CD14-positive monocyte (primary cell): ENCODE data around the gene INPPL1. TPM values are rescaled to one million over a fixed set of nuclear protein-coding genes. Genes with fewer than 3 reads are reported as not detected.

Source experiments
- DNase-seq, 3 donors: peaks; one replicate each; pipeline ENCODE4 v3.0.0-alpha.2; 2011 to 2022
- H2AFZ ChIP-seq: 2 replicates; pipeline ENCODE4 v1.6.0; 2012; ENCODE audit warnings: mild to moderate bottlenecking, low read depth, low read length, inconsistent platforms; ENCODE audit not compliant: insufficient read depth, poor library complexity, severe bottlenecking
- H3K27ac ChIP-seq, 2 donors: 1 replicate in 1 of 2; 2 replicates in 1 of 2; pipeline ENCODE4 v1.5.1; 2012 to 2013; ENCODE audit warnings: low read length in 2 of 2, control low read depth in 1 of 2, inconsistent platforms in 1 of 2, low read depth in 1 of 2, mild to moderate bottlenecking in 1 of 2
- H3K27me3 ChIP-seq, 2 donors: one replicate each; pipeline versions ENCODE4 v1.6.0 to v1.6.1; 2011 to 2013; ENCODE audit warnings: low read length in 2 of 2; ENCODE audit not compliant: control insufficient read depth in 2 of 2, insufficient read depth in 2 of 2
- H3K36me3 ChIP-seq, 2 donors: replicated peaks in 1 of 2; 1 replicate in 1 of 2; 2 replicates in 1 of 2; pipeline versions ENCODE4 v1.5.1 to v1.6.1; 2012 to 2013; ENCODE audit warnings: low read length in 2 of 2, control low read depth in 1 of 2, inconsistent platforms in 1 of 2, mild to moderate bottlenecking in 1 of 2; ENCODE audit not compliant: insufficient read depth in 2 of 2, control insufficient read depth in 1 of 2
- H3K4me1 ChIP-seq, 2 donors: 1 replicate in 1 of 2; 2 replicates in 1 of 2; pipeline versions ENCODE4 v1.5.1 to v1.6.1; 2012 to 2013; ENCODE audit warnings: low read length in 2 of 2, control low read depth in 1 of 2, inconsistent platforms in 1 of 2, mild to moderate bottlenecking in 1 of 2, moderate library complexity in 1 of 2; ENCODE audit not compliant: insufficient read depth in 2 of 2, control insufficient read depth in 1 of 2
- H3K4me2 ChIP-seq: replicated peaks from 2 replicates; pipeline ENCODE3; 2012; ENCODE audit warnings: low read length, moderate library complexity, mild to moderate bottlenecking; ENCODE audit not compliant: poor library complexity, severe bottlenecking; ENCODE audit errors: extremely low read depth
- H3K4me3 ChIP-seq, 3 experiments: fragments of 200-600 bp in 1 of 3; sonication (generic) in 1 of 3; replicated peaks in 1 of 3; 1 replicate in 2 of 3; 2 replicates in 1 of 3; pipeline ENCODE4 v1.5.1; 2011 to 2013; ENCODE audit warnings: low read length in 3 of 3, mild to moderate bottlenecking in 3 of 3, control low read depth in 2 of 3, low read depth in 2 of 3, inconsistent platforms in 1 of 3, moderate library complexity in 1 of 3
- H3K79me2 ChIP-seq: 2 replicates; pipeline ENCODE4 v1.6.0; 2012; ENCODE audit warnings: mild to moderate bottlenecking, control low read depth, inconsistent platforms, low read length, moderate library complexity; ENCODE audit not compliant: insufficient read depth
- H3K9ac ChIP-seq: 2 replicates; pipeline ENCODE4 v1.6.0; 2017; ENCODE audit warnings: low read length, mild to moderate bottlenecking; ENCODE audit not compliant: insufficient read depth, poor library complexity, severe bottlenecking
- H3K9me3 ChIP-seq, 2 donors: replicated peaks in 1 of 2; 1 replicate in 1 of 2; 2 replicates in 1 of 2; pipeline versions ENCODE4 v1.5.1 to v1.6.1; 2012 to 2013; ENCODE audit warnings: low read length in 2 of 2, control low read depth in 1 of 2; ENCODE audit not compliant: control insufficient read depth in 1 of 2, insufficient read depth in 1 of 2
- H4K20me1 ChIP-seq: 2 replicates; pipeline ENCODE4 v1.6.0; 2012; ENCODE audit warnings: mild to moderate bottlenecking, low read length, control low read depth, moderate library complexity; ENCODE audit not compliant: insufficient read depth
- H3K27ac Mint-ChIP-seq, 7 donors: one replicate each; pipeline ENCODE4 v1.8.0; 2020; ENCODE audit warnings: mild to moderate bottlenecking in 7 of 7, mixed read lengths in 7 of 7, moderate library complexity in 6 of 7, inconsistent platforms in 2 of 7
- H3K27me3 Mint-ChIP-seq, 3 donors: one replicate each; pipeline ENCODE4 v1.8.0; 2021 to 2022; ENCODE audit warnings: low read depth in 3 of 3, mild to moderate bottlenecking in 3 of 3, mixed read lengths in 3 of 3, moderate library complexity in 3 of 3, inconsistent platforms in 1 of 3
- H3K36me3 Mint-ChIP-seq, 2 donors: one replicate each; pipeline ENCODE4 v1.8.0; 2020; ENCODE audit warnings: mixed read lengths in 2 of 2, inconsistent platforms in 1 of 2, mild to moderate bottlenecking in 1 of 2
- H3K4me1 Mint-ChIP-seq: one replicate; pipeline ENCODE4 v1.8.0; 2020; ENCODE audit warnings: mild to moderate bottlenecking, mixed read lengths
- H3K4me3 Mint-ChIP-seq, 2 donors: one replicate each; pipeline ENCODE4 v1.8.0; 2020; ENCODE audit warnings: mild to moderate bottlenecking in 2 of 2, mixed read lengths in 2 of 2, moderate library complexity in 1 of 2
- H3K9me3 Mint-ChIP-seq, 7 donors: one replicate each; pipeline ENCODE4 v1.8.0; 2020 to 2022; ENCODE audit warnings: mixed read lengths in 7 of 7, mild to moderate bottlenecking in 6 of 7, moderate library complexity in 6 of 7, inconsistent platforms in 2 of 7
- WGBS: methylation state at CpG from one replicate; pipeline ENCODE4 v1.1.5; 2013; ENCODE audit warnings: missing lambda C conversion rate; ENCODE audit not compliant: insufficient coverage; 5-methylcytosine and 5-hydroxymethylcytosine counted together
- intact Hi-C, 2 donors: fragments of 100-400 bp; cut with micrococcal nuclease; formaldehyde crosslinking; loops; one replicate each; pipeline versions ENCODE4 v1.15.0 to v1.15.1; 2023
- polyA plus RNA-seq, 3 donors: library from polyadenylated mRNA; depleted of rRNA in 1 of 3; unstranded in 2 of 3; stranded (reverse) in 1 of 3; fragments of 300-500 nt in 2 of 3; fragments of >200 nt in 1 of 3; fragmentation: Illumina TruSeq in 2 of 3; gene quantifications; 1 replicate in 2 of 3; 2 replicates in 1 of 3; pipeline ENCODE4 v1.2.3, GENCODE V29; 2012 to 2021
- TF ChIP-seq, protein P1 (sequence below): fragments of 200-600 bp; IDR thresholded peaks from one replicate; pipeline ENCODE4 v1.8.0; 2022; ENCODE audit warnings: antibody characterized with exemption, mild to moderate bottlenecking

INPPL1 gene
- polyA plus RNA-seq, 3 donors, result 11.8 to 390 (median 12.6) TPM

DNA sequence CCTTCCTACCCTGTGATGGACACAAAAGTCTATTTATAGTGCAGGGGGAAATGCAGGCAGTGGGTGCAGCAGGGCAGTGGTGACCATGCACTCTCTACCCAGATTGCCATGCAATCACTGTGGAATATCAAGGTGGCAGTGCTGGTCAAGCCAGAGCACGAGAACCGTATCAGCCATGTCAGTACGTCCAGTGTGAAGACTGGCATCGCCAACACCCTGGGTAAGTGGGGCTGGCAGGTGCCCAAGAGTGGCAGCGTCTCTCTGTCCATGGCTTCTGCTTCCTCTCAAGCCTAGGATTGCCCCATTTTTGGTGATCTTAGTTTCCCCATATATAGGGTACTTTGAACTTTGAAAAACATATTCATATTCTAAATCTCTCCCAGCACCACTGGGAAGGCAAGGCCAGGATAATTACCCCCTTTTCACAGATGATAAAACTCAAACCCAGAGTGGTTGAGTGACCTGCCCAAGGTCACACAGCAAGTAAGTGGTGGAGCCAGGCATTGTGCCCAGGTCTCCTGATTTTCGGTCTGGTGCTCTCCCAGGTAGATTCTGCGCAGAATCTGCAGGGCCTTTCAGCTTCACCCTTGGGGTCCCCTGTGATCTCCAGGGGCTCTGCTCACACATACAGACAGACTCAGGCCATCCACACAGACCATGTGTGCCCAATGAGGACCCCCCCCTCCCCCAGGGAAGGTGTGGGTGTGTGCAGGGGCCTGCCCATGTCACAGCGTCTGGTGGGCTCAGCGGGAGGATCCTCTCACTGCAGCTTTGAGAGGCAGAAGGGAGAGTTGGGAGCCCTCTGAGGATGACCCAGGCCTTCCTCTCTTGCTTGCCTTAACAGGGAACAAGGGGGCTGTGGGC, 7.1 kb downstream of the INPPL1 start:
- Mint-ChIP-seq H3K27me3 (peaks cover 0 to 2% (median 1%) of the 10 kb centered on the region in 3 donors), H3K9me3 (no peaks in the 10 kb centered on the region), H3K4me3 (no peak overlapping the region), H3K4me1 (peaks cover 30% of the 10 kb centered on the region), H3K36me3 (peaks cover 89 to 100% of the 10 kb centered on the region in 2 donors), H3K27ac (peak overlapping the region in 3 of 7 donors; percentile 5 to 87 (median 22))
- no peak overlapping the region for H3K4me2 ChIP-seq
- no peak for DNase-seq
- intact Hi-C loops, result no loop called here
- peaks cover 12% of the 10 kb centered on the region for H3K79me2 ChIP-seq
- H3K4me1 ChIP-seq, result peaks cover 2 to 8% of the 10 kb centered on the region in 2 donors
- no peak overlapping the region for H3K4me3 ChIP-seq
- peaks cover 100% of the 10 kb centered on the region for H4K20me1 ChIP-seq
- TF ChIP-seq, protein P1, sequence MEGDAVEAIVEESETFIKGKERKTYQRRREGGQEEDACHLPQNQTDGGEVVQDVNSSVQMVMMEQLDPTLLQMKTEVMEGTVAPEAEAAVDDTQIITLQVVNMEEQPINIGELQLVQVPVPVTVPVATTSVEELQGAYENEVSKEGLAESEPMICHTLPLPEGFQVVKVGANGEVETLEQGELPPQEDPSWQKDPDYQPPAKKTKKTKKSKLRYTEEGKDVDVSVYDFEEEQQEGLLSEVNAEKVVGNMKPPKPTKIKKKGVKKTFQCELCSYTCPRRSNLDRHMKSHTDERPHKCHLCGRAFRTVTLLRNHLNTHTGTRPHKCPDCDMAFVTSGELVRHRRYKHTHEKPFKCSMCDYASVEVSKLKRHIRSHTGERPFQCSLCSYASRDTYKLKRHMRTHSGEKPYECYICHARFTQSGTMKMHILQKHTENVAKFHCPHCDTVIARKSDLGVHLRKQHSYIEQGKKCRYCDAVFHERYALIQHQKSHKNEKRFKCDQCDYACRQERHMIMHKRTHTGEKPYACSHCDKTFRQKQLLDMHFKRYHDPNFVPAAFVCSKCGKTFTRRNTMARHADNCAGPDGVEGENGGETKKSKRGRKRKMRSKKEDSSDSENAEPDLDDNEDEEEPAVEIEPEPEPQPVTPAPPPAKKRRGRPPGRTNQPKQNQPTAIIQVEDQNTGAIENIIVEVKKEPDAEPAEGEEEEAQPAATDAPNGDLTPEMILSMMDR, result no peak
- H2AFZ ChIP-seq, result no peak overlapping the region
- H3K27ac ChIP-seq, result peak overlapping the region in 1 of 2 donors; percentile 31
- 85% methylated on average over 5 of the region's 9 CpGs for WGBS
- H3K9me3 ChIP-seq, result no peaks in the 10 kb centered on the region
- H3K9ac ChIP-seq, result no peak overlapping the region
- H3K36me3 ChIP-seq, result peaks cover 100% of the 10 kb centered on the region in 2 donors
- H3K27me3 ChIP-seq, result no peaks in the 10 kb centered on the region

DNA sequence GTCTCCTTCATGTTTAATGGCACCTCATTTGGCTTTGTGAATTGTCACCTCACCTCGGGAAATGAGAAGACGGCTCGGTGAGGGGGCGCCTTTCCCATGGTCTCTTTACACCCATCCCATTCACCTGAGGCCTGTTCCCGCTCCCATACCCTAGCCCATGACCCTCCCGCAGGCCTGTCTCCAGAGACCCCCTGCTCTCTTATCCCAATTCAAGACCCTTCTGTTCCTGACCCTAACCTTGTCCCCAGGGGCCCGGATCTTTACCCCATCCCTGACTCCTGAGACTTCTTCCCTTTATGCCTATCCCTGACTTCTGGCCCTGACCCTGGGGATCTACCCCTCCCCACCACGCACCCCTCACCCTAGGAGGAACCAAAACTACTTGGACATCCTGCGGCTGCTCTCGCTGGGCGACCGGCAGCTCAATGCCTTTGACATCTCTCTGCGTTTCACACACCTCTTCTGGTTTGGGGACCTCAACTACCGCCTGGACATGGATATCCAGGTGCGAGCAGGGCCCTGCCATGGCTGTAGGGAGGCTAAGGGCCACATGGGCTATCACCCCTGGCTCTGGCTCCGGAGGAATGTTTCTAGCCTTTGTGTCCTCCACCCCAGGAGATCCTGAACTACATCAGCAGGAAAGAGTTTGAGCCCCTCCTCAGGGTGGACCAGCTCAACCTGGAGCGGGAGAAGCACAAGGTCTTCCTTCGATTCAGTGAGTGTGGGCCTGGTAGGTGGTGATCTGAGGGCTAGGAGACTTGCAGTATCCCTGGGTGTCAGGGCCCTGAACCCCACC, 7.9 kb downstream of the INPPL1 start:
- H4K20me1 ChIP-seq, result peaks cover 100% of the 10 kb centered on the region

More for the DNA sequence above, 7.9 kb downstream of the INPPL1 start:
- Mint-ChIP-seq H3K27ac (peak overlapping the region in 2 of 7 donors; percentile 55 to 87), H3K27me3 (peaks cover 2 to 4% (median 4%) of the 10 kb centered on the region in 3 donors), H3K4me1 (peaks cover 26% of the 10 kb centered on the region), H3K9me3 (no peaks in the 10 kb centered on the region), H3K4me3 (no peak overlapping the region), H3K36me3 (peaks cover 91 to 100% of the 10 kb centered on the region in 2 donors)
- H3K27ac ChIP-seq, result no peak overlapping the region
- DNase-seq, result no peak
- no peak overlapping the region for H3K9ac ChIP-seq
- H3K4me3 ChIP-seq, result no peak overlapping the region
- no peak overlapping the region for H2AFZ ChIP-seq
- 86% methylated on average over 16 of the region's 18 CpGs for WGBS
- intact Hi-C loops, result no loop called here
- peaks cover 100% of the 10 kb centered on the region in 2 donors for H3K36me3 ChIP-seq
- no peaks in the 10 kb centered on the region for H3K4me1 ChIP-seq
- H3K4me2 ChIP-seq, result no peak overlapping the region
- no peaks in the 10 kb centered on the region for H3K27me3 ChIP-seq
- TF ChIP-seq, protein P1, result no peak
- H3K9me3 ChIP-seq, result no peaks in the 10 kb centered on the region
- H3K79me2 ChIP-seq, result peaks cover 4% of the 10 kb centered on the region
